ENCODE measurements around the gene DRAM1.

The DRAM1 gene

DNA sequence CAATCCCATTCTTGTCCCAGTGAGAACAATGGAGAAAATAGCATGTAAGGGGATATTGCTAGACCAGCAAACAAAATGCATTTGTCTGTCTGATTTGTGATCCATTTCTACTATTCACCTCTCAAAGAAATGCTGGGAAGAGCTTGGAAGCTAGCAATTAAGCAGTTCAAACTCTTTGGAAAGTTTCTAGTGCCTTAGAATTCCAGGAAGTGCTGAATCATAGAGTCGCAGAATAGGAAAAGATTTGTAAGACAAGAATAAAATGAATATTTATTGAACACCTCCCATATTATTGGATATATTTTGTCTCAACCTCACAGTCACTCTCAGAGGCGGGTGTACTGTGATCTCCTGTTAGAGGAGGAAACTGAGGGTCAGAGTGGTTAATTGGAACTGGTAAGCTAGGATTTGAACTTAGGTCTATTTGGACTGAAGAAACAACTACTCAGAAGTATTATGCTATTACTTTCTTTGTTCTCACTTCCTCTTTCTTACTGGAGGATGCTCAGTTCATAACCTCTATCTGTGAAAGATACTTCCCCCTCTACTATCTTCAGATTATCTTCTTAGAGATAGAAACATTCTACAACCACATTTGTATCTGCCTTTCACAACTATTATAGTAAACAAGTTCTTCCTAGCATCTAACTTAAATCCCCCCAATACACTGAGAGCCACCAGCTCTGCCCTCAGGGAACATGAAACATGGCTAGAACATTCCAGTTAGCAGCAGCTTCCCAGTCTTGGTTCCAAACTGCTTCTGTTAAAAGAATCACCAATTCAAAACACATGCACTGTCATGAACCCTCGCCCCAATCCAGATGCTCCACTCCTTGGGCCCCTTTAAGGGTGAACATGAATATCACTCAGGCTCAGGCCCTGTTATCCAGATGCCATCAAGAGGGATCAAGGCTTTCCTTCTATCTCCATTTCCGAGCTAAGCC lies 64.2 kb downstream of the DRAM1 start:
- DNase-seq = no peak

DNA sequence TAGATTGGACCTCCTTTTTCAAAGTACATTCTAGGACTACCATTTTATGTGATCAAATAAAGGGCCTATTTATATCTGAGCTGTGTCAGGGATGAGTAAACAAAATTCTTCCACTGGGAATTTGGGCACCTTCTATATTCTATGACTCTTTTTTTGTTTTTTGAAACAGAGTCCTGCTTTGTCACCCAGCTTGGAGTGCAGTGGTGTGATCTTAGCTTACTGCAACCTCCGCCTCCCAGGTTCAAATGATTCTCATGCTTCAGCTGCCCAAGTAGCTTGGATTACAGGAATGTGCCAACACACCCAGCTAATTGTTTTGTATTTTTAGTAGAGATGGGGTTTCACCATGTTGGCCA lies 64.8 kb downstream of the DRAM1 start:
- DNase-seq = no peak

DNA sequence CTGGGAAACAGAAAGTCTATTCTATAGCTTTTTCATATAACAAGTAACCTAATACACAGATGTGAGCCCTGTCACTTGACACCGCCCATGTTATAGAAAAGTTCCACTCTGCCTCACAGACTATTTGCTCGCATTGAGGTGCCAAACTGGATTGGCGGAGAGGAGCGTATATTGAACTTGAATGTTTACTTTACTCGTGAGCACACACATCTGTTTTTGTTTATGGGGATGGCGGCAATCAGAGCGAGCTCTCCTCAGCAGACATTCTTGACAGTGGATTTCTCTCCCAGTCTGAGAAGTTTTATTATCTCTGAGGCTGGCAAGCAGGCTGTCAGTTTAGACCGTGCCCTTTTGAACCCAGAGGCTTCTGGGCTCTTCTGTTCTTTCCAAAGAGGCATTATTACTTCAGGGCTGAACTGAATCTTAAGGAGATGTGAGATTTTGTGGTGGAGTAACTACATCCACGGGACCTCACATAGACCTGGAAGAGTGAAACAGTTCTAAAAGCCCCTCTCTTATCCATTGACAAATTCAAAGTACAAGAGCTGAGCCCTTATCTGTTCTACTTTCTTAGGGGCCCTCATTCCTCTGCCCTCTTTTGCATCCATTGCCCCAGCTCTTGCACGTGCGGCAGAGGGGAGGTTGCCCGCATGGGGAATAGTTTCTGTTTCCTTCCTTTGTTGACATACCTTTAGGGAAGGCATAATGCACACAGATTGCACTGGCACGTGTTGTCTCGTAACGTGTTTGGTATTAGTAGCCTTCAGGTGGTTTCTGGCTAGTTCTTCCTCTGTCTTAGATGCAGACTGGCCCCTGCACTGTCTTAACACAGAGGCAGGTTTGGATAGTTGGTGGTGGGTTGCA lies 68.2 kb downstream of the DRAM1 start:
- DNase-seq = no peak

DNA sequence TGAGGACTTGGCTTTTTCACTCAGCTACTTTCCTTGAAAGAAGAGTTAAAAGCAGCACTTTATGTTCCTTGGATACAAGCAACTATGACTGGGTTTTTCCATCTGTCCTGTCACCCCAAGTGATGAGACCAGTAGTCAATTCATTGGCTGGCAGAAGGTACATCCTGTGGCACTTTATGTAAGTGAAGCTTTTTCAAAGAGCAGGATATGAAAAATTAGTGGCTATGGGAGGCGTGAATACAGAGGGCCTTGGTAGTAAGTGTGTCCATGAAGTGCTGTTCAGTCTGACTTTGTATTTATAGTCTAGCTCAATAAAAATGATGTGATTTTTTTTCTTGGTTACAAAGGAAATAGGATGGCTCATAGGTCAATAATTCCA lies 68.8 kb downstream of the DRAM1 start:
- DNase-seq = no peak

DNA sequence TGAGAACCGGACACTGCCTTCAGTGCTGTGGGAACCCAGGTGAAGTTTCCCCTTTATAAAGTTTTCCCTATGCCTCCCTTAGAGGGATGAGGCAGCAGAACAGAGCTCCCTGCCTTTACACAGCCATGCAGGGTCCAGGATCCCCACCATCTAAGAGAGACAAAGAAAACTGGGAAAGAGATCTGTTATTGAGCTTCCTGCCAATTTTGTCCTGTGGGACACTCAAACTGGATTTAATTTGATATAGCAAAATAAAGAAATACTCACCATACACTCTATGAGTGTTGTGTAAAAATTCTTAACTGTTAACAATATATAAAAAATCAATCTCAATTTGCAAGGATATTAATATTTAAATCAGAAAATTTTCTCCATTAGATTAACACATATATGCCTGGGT lies 69.9 kb downstream of the DRAM1 start:
- no peak for DNase-seq

DNA sequence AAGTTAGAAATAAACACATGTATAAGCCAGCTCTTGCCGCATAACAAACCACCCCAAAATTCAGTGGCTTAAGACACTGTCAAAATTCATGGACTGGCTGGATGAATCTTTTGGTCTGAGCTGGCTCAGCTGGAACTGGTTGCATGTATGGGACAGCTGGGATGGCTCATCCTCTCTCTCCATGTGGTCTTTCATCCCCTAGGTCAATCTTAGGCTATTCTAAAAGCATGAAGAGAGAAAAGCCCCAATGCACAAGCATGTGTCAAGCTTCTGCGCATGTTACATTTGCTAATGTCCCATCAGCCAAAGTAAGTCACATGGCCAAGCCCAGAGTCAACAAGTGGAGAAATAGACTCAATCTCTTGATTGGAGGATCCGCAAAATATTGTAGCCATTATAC lies 71.0 kb downstream of the DRAM1 start:
- no peak for DNase-seq

DNA sequence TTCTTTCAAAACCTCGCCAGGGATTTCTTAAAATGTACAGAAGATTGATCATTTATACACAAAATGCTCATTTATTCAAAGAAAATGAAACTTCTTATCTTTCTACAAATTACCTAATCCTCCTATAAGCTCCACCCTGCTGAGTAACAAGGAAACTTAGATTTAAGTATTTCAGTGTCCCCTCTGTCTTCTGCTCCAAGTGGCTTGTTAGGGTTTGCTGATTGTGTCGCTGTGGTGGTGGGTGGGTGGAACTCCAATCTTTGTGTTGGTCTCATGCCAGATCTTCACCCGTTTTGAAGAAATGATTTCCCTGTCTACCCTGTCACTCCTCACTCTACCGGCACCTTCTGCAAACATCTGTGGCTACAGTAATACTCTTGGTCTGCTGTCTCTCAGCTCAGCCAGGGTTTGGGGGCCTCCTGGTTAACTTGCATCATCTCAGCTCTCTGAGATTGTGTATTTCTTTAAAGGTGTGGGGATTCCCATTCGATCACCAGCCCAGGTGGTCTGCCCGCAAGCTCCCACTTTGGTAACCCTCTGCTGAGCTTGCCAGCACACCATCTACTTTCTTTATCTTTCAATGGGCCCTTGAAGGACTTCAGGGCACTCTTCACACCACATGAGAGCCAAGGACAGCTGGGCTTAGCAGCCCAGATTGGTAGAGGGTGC lies 73.8 kb downstream of the DRAM1 start:
- DNase-seq = no peak

DNA sequence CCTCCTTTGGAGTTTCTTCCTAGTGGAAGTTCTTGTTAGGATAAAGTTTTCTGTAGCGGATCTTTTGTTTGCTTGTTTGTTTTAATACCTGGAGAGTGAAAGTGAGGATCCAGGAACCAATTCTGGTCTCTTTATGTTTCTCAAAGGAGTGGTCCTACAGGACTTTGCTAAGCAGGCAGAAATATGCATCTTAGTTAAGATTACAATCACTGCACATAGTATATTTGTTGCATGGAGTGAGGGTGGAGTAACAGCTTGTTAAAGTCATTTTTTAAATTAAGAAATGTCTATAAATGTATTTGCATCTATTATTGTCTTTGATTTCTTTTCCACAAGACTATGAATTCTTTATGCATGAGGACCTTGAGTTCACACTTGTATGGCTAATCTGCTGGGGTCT lies 76.7 kb downstream of the DRAM1 start:
- DNase-seq = no peak

DNA sequence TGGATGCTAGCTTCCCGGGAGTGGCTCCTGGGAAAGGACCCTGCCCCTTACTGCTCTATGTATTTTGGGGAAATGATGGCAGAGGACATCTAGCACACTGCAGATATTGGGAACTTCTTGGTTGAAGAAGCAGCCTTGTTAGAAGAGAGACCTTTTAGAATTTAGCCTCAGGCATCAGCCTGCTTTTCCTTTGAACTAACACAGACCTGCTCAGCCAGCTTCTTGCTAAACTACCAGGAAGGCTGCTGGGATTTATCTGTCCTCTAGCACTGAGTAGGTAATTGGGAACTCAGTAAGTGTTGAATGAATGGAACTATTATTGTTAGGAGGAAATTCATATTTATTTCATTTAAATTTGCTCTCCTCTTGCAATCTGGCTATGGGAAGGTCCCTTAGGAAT lies 77.3 kb downstream of the DRAM1 start:
- no peak for DNase-seq

DNA sequence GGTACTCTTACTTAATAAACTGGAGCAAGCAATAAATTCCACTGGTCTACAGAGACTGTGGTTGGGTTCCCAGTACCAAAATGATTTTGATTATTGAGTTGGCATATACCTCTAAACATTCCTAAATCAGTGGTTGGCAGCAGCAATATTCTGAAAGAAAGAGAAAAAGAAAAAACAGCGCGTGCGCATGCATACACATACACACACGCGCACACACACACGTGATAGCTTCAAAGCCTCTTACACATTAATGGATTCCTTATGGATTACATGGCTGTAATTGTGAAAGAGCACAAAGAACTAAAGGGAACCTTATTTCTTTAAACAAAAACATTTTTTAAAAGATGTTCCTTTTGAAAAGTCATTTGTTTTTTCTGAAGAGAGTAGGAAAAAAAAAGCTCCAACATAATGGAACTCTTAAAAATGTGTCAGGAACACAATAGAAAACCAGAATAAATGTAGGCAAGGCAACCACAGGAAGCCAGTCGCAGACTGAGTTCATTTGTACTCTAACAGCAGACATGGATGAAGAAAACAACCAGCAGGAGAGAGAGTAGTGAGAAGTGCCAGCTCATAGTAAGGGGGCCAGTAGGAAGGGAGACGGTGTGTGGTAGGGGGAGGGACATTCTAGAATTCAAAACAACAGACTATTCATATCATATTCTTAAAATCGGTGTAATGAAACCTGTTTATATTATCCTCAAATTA lies 80.0 kb downstream of the DRAM1 start:
- peak in 3 of 56 donors; percentile 2 to 8 (median 4) for DNase-seq

DNA sequence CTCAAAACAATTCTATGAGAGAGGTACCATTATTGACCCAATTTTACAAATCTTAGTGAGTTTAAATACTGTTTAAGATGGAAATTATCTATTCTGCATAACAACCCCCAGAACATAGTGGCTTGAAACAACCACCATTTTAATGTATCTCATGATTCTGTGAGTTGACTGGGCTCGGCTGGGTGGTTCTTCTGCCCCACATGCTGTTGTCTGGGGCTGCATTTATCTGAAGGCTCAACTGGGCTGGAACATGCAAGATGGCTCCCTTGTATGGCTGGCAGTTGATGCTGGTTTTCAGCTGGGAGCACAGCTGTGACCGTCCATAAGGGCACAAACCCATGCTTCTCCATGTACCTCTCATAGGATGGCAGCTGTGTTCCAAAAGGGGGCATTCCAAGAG lies 82.2 kb downstream of the DRAM1 start:
- DNase-seq = no peak

DNA sequence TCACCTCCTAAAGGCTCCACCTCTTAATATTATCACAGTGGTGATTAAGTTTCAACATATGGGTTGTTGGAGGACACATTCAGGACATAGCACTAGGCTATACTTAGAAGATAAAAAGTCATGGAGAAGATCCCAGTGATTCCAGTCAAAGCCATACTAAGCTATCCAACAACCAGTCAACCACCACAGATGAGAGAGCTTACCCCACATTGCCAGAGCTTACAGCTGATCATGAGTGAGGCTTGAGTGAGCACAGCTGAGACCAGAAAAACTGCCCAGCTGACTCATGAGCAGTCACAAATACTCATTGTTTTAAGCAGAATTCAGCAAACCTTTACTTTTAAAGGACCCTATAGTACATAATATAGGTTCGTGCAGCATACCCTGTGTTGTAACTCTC lies 85.1 kb downstream of the DRAM1 start:
- DNase-seq = no peak

DNA sequence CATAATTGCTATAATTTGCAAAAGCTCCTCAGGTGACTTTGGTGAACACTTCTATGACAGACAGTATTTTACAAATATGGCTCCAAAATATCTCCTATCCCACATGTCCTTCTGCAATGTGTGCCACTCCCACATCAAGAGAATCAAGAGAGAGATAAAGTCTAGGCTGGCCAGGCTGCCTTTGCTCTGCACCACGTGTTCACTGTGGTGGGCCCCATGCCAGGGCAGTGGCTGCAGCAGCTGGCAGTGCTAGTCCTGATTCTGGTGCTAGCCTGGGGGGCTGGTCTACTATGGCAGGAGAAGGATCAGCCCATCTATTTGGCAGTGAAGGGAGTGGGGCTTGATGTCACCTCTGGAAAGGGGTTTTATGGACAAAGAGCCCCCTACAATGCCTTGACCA lies 86.3 kb downstream of the DRAM1 start:
- peak in 7 of 56 donors; percentile 0 to 28 (median 3) for DNase-seq

DNA sequence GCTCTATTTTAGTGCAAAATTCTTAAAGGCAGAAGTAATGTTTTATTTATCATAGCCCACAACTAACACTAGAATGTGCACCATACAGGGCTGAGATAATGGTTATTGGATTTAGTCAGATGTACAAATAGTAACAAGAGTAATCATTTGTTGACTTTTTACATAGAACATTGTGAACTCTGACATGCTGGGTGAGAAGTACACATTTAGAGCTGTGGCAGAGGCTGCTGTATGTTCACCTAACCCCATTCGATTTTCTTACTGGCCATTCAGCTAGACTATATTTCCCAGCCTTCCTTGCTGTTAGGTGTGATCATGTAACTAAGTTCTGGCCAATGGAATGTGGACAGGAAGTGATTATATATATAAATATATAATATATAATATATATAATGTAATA lies 89.1 kb downstream of the DRAM1 start:
- DNase-seq = no peak

DNA sequence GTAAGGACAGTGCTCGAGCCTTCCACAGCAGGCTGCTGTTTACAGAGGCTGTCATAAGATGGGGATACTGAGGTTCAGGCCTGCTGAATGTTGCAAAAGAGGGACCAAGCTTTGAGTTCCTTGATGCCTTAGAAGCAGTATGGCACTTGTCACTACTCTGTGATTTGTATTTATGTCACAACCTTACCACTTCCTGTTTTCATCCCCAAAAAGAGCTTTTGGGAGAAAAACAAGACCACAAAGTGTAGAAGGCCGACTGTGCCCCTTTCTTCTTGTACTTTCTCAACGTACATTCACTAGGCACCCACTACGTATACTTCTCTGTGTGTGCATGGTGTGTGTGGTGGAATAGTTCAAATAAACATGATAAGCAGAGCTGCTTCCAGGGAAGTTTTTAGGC lies 90.1 kb downstream of the DRAM1 start:
- no peak for DNase-seq

DNA sequence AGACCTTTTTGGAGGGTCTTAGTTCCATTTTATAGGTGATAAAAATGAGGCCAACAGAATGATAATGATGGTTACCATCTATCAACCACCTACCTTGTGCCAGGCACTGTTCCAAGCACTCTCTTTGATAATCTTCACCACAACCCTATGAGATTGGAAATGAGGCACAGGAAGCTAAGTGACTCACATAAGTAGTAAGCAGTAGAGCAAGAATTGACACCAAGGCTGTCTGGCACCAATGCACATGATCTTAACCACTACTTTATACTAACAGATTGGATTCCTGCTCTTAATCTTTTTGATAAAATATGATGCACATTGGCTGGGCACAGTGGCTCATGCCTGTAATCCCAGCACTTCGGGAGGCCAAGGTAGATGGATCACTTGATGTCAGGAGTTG lies 91.4 kb downstream of the DRAM1 start:
- no peak for DNase-seq

Measured in nucleus accumbens (tissue), 56 donors.